A549 (cell line): ENCODE data around the gene ERCC5.

Experiments used
- CTCF ChIP-seq: fragments of >200 bp; sonication (Bioruptor Twin); formaldehyde crosslinking; IDR thresholded peaks from 3 replicates; pipeline ENCODE4 v1.5.1; 2016
- EP300 ChIP-seq, 2 experiments: fragments of >200 bp; sonication (Bioruptor Twin); formaldehyde crosslinking; IDR thresholded peaks; 2 replicates in 1 of 2; 3 replicates in 1 of 2; pipeline ENCODE4 v1.6.1; 2016 to 2017
- FOXS1 ChIP-seq: fragments of 250-450 bp; sonication (Bioruptor Pico); IDR thresholded peaks from 2 replicates; pipeline ENCODE4 v1.5.0; 2020; ENCODE audit warnings: mild to moderate bottlenecking, moderate library complexity
- HDAC2 ChIP-seq: fragments of 200-600 bp; sonication (generic); IDR thresholded peaks from 2 replicates; pipeline ENCODE4 v1.6.1; 2016
- KDM1A ChIP-seq: fragments of 200-600 bp; sonication (generic); IDR thresholded peaks from 2 replicates; pipeline ENCODE4 v1.6.1; 2016; ENCODE audit warnings: low read depth, mild to moderate bottlenecking
- MAFK ChIP-seq: fragments of 450-650 bp; IDR thresholded peaks from 2 replicates; pipeline ENCODE4 v1.6.1; 2014; ENCODE audit not compliant: partially characterized antibody
- MAZ ChIP-seq: fragments of 150-350 bp; IDR thresholded peaks from 2 replicates; pipeline ENCODE4 v1.6.1; 2014; ENCODE audit warnings: antibody characterized with exemption, low read depth, low read length, borderline replicate concordance
- MYC ChIP-seq: IDR thresholded peaks from 2 replicates; pipeline ENCODE4 v1.6.1; 2012; ENCODE audit warnings: mild to moderate bottlenecking, inconsistent platforms, low read length, improper control_type of control experiment, borderline replicate concordance
- SMC3 ChIP-seq: fragments of >200 bp; sonication (Bioruptor Twin); formaldehyde crosslinking; IDR thresholded peaks from 3 replicates; pipeline ENCODE4 v1.6.1; 2018; ENCODE audit warnings: inconsistent platforms
- TP53 ChIP-seq: fragments of 250-450 bp; sonication (Bioruptor Pico); IDR thresholded peaks from 2 replicates; pipeline ENCODE4 v1.5.0; 2021; ENCODE audit warnings: mild to moderate bottlenecking, moderate library complexity
- TF ChIP-seq, protein P1 (sequence below): IDR thresholded peaks from 2 replicates; pipeline ENCODE4 v1.6.1; 2012
- TF ChIP-seq, protein P2 (sequence below): fragments of 450-650 bp; IDR thresholded peaks from 2 replicates; pipeline ENCODE4 v1.6.1; 2014; ENCODE audit warnings: antibody characterized with exemption
- TF ChIP-seq, protein P3 (sequence below): IDR thresholded peaks from 2 replicates; pipeline ENCODE4 v1.6.1; 2012

GRCh38 chr13:102904408-102904862, 58.6 kb downstream of the ERCC5 start:
- TF ChIP-seq FOXS1 (CRISPR knock-in tag) = no peak
- TF ChIP-seq HDAC2 = no peak
- no peak for TF ChIP-seq EP300 (IDR thresholded peaks at IDR 0.05)
- no peak for TF ChIP-seq MAFK
- no peak for TF ChIP-seq CTCF
- TF ChIP-seq SMC3 = no peak
- no peak for TF ChIP-seq KDM1A
- TF ChIP-seq, protein P1, sequence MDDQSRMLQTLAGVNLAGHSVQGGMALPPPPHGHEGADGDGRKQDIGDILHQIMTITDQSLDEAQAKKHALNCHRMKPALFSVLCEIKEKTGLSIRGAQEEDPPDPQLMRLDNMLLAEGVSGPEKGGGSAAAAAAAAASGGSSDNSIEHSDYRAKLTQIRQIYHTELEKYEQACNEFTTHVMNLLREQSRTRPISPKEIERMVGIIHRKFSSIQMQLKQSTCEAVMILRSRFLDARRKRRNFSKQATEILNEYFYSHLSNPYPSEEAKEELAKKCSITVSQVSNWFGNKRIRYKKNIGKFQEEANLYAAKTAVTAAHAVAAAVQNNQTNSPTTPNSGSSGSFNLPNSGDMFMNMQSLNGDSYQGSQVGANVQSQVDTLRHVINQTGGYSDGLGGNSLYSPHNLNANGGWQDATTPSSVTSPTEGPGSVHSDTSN = no peak
- no peak for TF ChIP-seq MAZ
- no peak for TF ChIP-seq MYC
- TF ChIP-seq, protein P2, sequence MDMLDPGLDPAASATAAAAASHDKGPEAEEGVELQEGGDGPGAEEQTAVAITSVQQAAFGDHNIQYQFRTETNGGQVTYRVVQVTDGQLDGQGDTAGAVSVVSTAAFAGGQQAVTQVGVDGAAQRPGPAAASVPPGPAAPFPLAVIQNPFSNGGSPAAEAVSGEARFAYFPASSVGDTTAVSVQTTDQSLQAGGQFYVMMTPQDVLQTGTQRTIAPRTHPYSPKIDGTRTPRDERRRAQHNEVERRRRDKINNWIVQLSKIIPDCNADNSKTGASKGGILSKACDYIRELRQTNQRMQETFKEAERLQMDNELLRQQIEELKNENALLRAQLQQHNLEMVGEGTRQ = no peak
- TF ChIP-seq, protein P3, sequence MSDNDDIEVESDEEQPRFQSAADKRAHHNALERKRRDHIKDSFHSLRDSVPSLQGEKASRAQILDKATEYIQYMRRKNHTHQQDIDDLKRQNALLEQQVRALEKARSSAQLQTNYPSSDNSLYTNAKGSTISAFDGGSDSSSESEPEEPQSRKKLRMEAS = no peak
- TF ChIP-seq TP53 (CRISPR knock-in tag) = no peak
